Neuronal stem cell (in vitro differentiated cells): ENCODE results near the gene MBNL3.

Experiments
- DNase-seq: peaks from one replicate; pipeline ENCODE4 v3.0.0-alpha.2; 2013; ENCODE audit warnings: low spot score
- H2AFZ ChIP-seq: one replicate; pipeline ENCODE4 v1.6.1; 2013; ENCODE audit warnings: mild to moderate bottlenecking, low read length, inconsistent platforms
- H2AK5ac ChIP-seq: 2 replicates; pipeline ENCODE4 v1.6.1; 2013; ENCODE audit warnings: low read depth, mild to moderate bottlenecking, inconsistent platforms, low read length, moderate library complexity, mixed read lengths
- H2BK120ac ChIP-seq: 2 replicates; pipeline ENCODE4 v1.6.1; 2013; ENCODE audit warnings: low read depth, mild to moderate bottlenecking, inconsistent platforms, low read length, moderate library complexity, mixed read lengths
- H2BK12ac ChIP-seq: one replicate; pipeline ENCODE4 v1.6.1; 2013; ENCODE audit warnings: low read length, inconsistent platforms
- H2BK15ac ChIP-seq: 2 replicates; pipeline ENCODE4 v1.6.1; 2013; ENCODE audit warnings: mild to moderate bottlenecking, low read length, inconsistent platforms, mixed read lengths
- H2BK5ac ChIP-seq: one replicate; pipeline ENCODE4 v1.6.1; 2013; ENCODE audit warnings: inconsistent platforms, mild to moderate bottlenecking, low read length, moderate library complexity
- H3K14ac ChIP-seq: one replicate; pipeline ENCODE4 v1.6.1; 2013; ENCODE audit warnings: low read length, inconsistent platforms
- H3K18ac ChIP-seq: 2 replicates; pipeline ENCODE4 v1.6.1; 2013; ENCODE audit warnings: low read length, inconsistent platforms
- H3K23ac ChIP-seq: 2 replicates; pipeline ENCODE4 v1.6.1; 2013; ENCODE audit warnings: low read depth, mild to moderate bottlenecking, mixed read lengths, low read length, inconsistent platforms; ENCODE audit not compliant: poor library complexity
- H3K27ac ChIP-seq: replicated peaks from 3 replicates; pipeline ENCODE4 v1.5.1; 2013; ENCODE audit warnings: low read length, inconsistent platforms
- H3K27me3 ChIP-seq, 3 experiments: 2 replicates each; pipeline ENCODE4 v1.6.1; 2013; ENCODE audit warnings: low read length in 3 of 3, mild to moderate bottlenecking in 2 of 3, inconsistent platforms in 1 of 3, low read depth in 1 of 3, mixed read lengths in 1 of 3, moderate library complexity in 1 of 3; ENCODE audit not compliant: control insufficient read depth in 3 of 3, insufficient read depth in 3 of 3
- H3K36me3 ChIP-seq, 2 donors: replicated peaks in 1 of 2; 2 replicates each; pipeline ENCODE4 v1.6.1; 2013; ENCODE audit warnings: low read length in 2 of 2; ENCODE audit not compliant: control insufficient read depth in 2 of 2, insufficient read depth in 2 of 2
- H3K4ac ChIP-seq: 2 replicates; pipeline ENCODE4 v1.6.1; 2013; ENCODE audit warnings: inconsistent platforms, mild to moderate bottlenecking, low read length, moderate library complexity
- H3K4me1 ChIP-seq, 2 donors: 1 replicate in 1 of 2; 2 replicates in 1 of 2; pipeline ENCODE4 v1.6.1; 2013; ENCODE audit warnings: low read length in 2 of 2, low read depth in 1 of 2; ENCODE audit not compliant: control insufficient read depth in 2 of 2, insufficient read depth in 1 of 2
- H3K4me2 ChIP-seq: one replicate; pipeline ENCODE4 v1.6.1; 2013; ENCODE audit warnings: mild to moderate bottlenecking, low read length, inconsistent platforms; ENCODE audit not compliant: insufficient read depth, poor library complexity, severe bottlenecking
- H3K4me3 ChIP-seq, 2 donors: 2 replicates each; pipeline ENCODE4 v1.5.1; 2013; ENCODE audit warnings: low read length in 2 of 2, mild to moderate bottlenecking in 2 of 2, inconsistent platforms in 1 of 2, moderate library complexity in 1 of 2
- H3K79me1 ChIP-seq: one replicate; pipeline ENCODE4 v1.6.1; 2013; ENCODE audit warnings: low read depth, mild to moderate bottlenecking, inconsistent platforms, low read length, moderate library complexity
- H3K9ac ChIP-seq: one replicate; pipeline ENCODE4 v1.6.1; 2013; ENCODE audit warnings: mild to moderate bottlenecking, low read depth, low read length, inconsistent platforms; ENCODE audit not compliant: poor library complexity
- H3K9me3 ChIP-seq, 2 donors: replicated peaks in 1 of 2; 2 replicates each; pipeline versions ENCODE3 to v1.6.1; 2013; ENCODE audit warnings: low read length in 2 of 2, mild to moderate bottlenecking in 2 of 2, inconsistent platforms in 1 of 2, low read depth in 1 of 2, mixed read lengths in 1 of 2, moderate library complexity in 1 of 2; ENCODE audit not compliant: control insufficient read depth in 2 of 2, insufficient read depth in 1 of 2
- H4K8ac ChIP-seq: one replicate; pipeline ENCODE4 v1.6.1; 2013; ENCODE audit warnings: low read depth, mild to moderate bottlenecking, inconsistent platforms, low read length, moderate library complexity
- H4K91ac ChIP-seq: one replicate; pipeline ENCODE4 v1.6.1; 2013; ENCODE audit warnings: low read length, low read depth, mild to moderate bottlenecking, inconsistent platforms; ENCODE audit not compliant: poor library complexity
- WGBS, 2 donors: extraction: QIAGEN DNeasy Blood & Tissue Kit; methylation state at CpG; one replicate each; pipeline ENCODE4 v1.1.7; 2013; ENCODE audit warnings: missing lambda C conversion rate in 2 of 2, mixed read lengths in 1 of 2; ENCODE audit not compliant: insufficient read length in 2 of 2, insufficient replicate concordance in 1 of 2; ENCODE audit errors: extremely low coverage in 2 of 2; 5-methylcytosine and 5-hydroxymethylcytosine counted together

The MBNL3 gene

GRCh38 chrX:132382068-132382467 lies 106.8 kb downstream of the MBNL3 start:
- Histone ChIP-seq H2BK5ac (no peak overlapping the region), H2BK12ac (no peak overlapping the region), H2BK15ac (no peak overlapping the region)

GRCh38 chrX:132378281-132378680 lies 110.6 kb downstream of the MBNL3 start:
- no peak overlapping the region for H2BK12ac ChIP-seq

More at GRCh38 chrX:132382068-132382467, 106.8 kb downstream of the MBNL3 start:
- no peak overlapping the region for H3K4me3 ChIP-seq
- no peaks in the 10 kb centered on the region for H3K79me1 ChIP-seq
- H3K4ac ChIP-seq = no peak overlapping the region
- no peak overlapping the region for H2AFZ ChIP-seq
- H3K27me3 ChIP-seq = no peaks in the 10 kb centered on the region
- H3K4me1 ChIP-seq = no peaks in the 10 kb centered on the region
- DNase-seq = no peak
- WGBS, 2 donors = no CpG with 5 or more reads among the region's 7 CpGs
- no peak overlapping the region for H3K4me2 ChIP-seq
- H3K14ac ChIP-seq = no peak overlapping the region
- H3K9me3 ChIP-seq = no peaks in the 10 kb centered on the region
- no peak overlapping the region for H4K8ac ChIP-seq
- no peak overlapping the region for H2AK5ac ChIP-seq
- H3K9ac ChIP-seq = no peak overlapping the region
- H3K36me3 ChIP-seq = peaks cover 0 to 3% of the 10 kb centered on the region in 2 donors
- no peak overlapping the region for H2BK120ac ChIP-seq
- H3K23ac ChIP-seq = no peak overlapping the region
- H4K91ac ChIP-seq = no peak overlapping the region
- H3K18ac ChIP-seq = no peak overlapping the region
- H3K27ac ChIP-seq = no peak overlapping the region

GRCh38 chrX:132375941-132376340 lies 112.9 kb downstream of the MBNL3 start:
- no peaks in the 10 kb centered on the region for H3K79me1 ChIP-seq
- no peak overlapping the region for H4K91ac ChIP-seq
- no peak for DNase-seq
- H3K4me1 ChIP-seq = no peaks in the 10 kb centered on the region
- no peak overlapping the region for H2BK12ac ChIP-seq
- no peaks in the 10 kb centered on the region for H3K36me3 ChIP-seq
- no peak overlapping the region for H4K8ac ChIP-seq
- H3K9me3 ChIP-seq = no peaks in the 10 kb centered on the region
- no peak overlapping the region for H2AK5ac ChIP-seq
- no peak overlapping the region for H3K14ac ChIP-seq
- H3K4me2 ChIP-seq = no peak overlapping the region
- H3K4me3 ChIP-seq = no peak overlapping the region
- no peak overlapping the region for H3K4ac ChIP-seq
- H3K23ac ChIP-seq = no peak overlapping the region
- no peak overlapping the region for H3K27ac ChIP-seq
- no peak overlapping the region for H2AFZ ChIP-seq
- no peak overlapping the region for H3K9ac ChIP-seq
- no peak overlapping the region for H2BK5ac ChIP-seq
- no peaks in the 10 kb centered on the region for H3K27me3 ChIP-seq
- WGBS, 2 donors = no CpG with 5 or more reads among the region's 2 CpGs
- H2BK120ac ChIP-seq = no peak overlapping the region
- no peak overlapping the region for H2BK15ac ChIP-seq
- H3K18ac ChIP-seq = no peak overlapping the region

More at GRCh38 chrX:132378281-132378680, 110.6 kb downstream of the MBNL3 start:
- Histone ChIP-seq H2AK5ac (no peak overlapping the region), H3K23ac (no peak overlapping the region), H2BK120ac (no peak overlapping the region), H3K9ac (no peak overlapping the region), H3K4ac (no peak overlapping the region), H3K27ac (no peak overlapping the region), H2BK15ac (no peak overlapping the region), H4K8ac (no peak overlapping the region), H4K91ac (no peak overlapping the region), H3K4me2 (no peak overlapping the region), H3K36me3 (peaks cover 0 to 3% of the 10 kb centered on the region in 2 donors), H3K14ac (no peak overlapping the region), H3K18ac (no peak overlapping the region), H3K4me3 (no peak overlapping the region), H3K9me3 (no peaks in the 10 kb centered on the region), H3K79me1 (no peaks in the 10 kb centered on the region), H3K4me1 (no peaks in the 10 kb centered on the region), H2BK5ac (no peak overlapping the region), H3K27me3 (no peaks in the 10 kb centered on the region), H2AFZ (no peak overlapping the region)
- no peak for DNase-seq
- no CpG with 5 or more reads among the region's 2 CpGs for WGBS, 2 donors

GRCh38 chrX:132373610-132374009 lies 115.2 kb downstream of the MBNL3 start:
- Histone ChIP-seq H3K4me3 (no peak overlapping the region), H2BK15ac (no peak overlapping the region), H3K18ac (no peak overlapping the region), H3K36me3 (no peaks in the 10 kb centered on the region), H3K23ac (no peak overlapping the region), H2AK5ac (no peak overlapping the region), H2BK5ac (no peak overlapping the region), H3K27ac (no peak overlapping the region), H3K27me3 (peaks cover 0 to 5% (median 0%) of the 10 kb centered on the region in 3 experiments), H4K8ac (no peak overlapping the region), H2BK120ac (no peak overlapping the region), H2BK12ac (no peak overlapping the region), H3K4me2 (no peak overlapping the region), H3K9ac (no peak overlapping the region), H3K4ac (no peak overlapping the region), H4K91ac (no peak overlapping the region), H3K4me1 (no peaks in the 10 kb centered on the region), H3K14ac (no peak overlapping the region), H2AFZ (no peak overlapping the region), H3K9me3 (no peaks in the 10 kb centered on the region), H3K79me1 (no peaks in the 10 kb centered on the region)
- no peak for DNase-seq
- WGBS, 2 donors = no CpG with 5 or more reads among the region's 3 CpGs
